GM12892 (cell line): ENCODE data around the gene C3orf85.

Source experiments
- POLR2A ChIP-seq: IDR thresholded peaks from 2 replicates; pipeline ENCODE4 v1.6.1; 2011; ENCODE audit warnings: low read depth, low read length, control low read depth
- POLR2AphosphoS5 ChIP-seq: IDR thresholded peaks from 2 replicates; pipeline ENCODE4 v1.6.1; 2011; ENCODE audit warnings: low read depth, low read length, control low read depth
- TAF1 ChIP-seq: IDR thresholded peaks from 2 replicates; pipeline ENCODE4 v1.6.1; 2011; ENCODE audit warnings: low read depth, mild to moderate bottlenecking, control low read depth, low read length, borderline replicate concordance

DNA sequence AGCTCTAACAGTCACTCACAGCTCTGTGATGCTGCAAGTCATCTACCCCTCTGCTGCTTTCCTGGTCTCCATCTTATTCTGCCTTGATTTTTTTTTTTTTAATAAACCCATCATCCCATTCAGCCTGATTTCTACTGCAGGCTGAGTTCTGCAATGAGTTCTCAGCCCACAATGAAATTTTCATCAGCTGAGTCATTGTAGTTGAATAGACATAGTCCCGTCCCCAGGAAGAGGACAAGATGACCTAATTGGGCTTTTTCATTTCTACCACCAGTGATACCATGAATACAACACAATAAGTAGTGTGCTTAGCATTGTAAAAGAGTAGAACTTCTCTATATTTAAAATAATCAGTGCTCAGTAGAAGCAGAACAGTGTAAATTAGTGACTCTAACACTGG, 59.3 kb downstream of the C3orf85 start:
- TF ChIP-seq POLR2A = no peak
- no peak for TF ChIP-seq POLR2AphosphoS5
- TF ChIP-seq TAF1 = no peak
